NCI-H2107 (cell line): ENCODE data around the gene SF3A1.

Source experiments
- DNase-seq: peaks from one replicate; lab custom pipeline; 2025; lab: John Stamatoyannopoulos, UW

Gene SF3A1

GRCh38 chr22:30386960-30387827 is 30.5 kb upstream of the SF3A1 start, which contains the start of gene RNF215:
Gene RNF215 (minus strand): TSS chr22:30387411. CDS start chr22:30387313, 98 bp downstream.
- DNase-seq, result peak; percentile 16

- no peak for DNase-seq
These were observed 29.9 kb upstream of the SF3A1 start for GRCh38 chr22:30386608-30386959.

- no peak for DNase-seq
These were observed 29.2 kb upstream of the SF3A1 start for GRCh38 chr22:30385942-30386341.

- DNase-seq, result no peak
These were observed 26.4 kb upstream of the SF3A1 start for GRCh38 chr22:30383061-30383460.

- DNase-seq, result no peak
These were observed 25.6 kb upstream of the SF3A1 start for GRCh38 chr22:30382340-30382739.

GRCh38 chr22:30381264-30381663 is 24.6 kb upstream of the SF3A1 start:
- no peak for DNase-seq

GRCh38 chr22:30380011-30380410 is 23.3 kb upstream of the SF3A1 start:
- no peak for DNase-seq

GRCh38 chr22:30375312-30375849 is 18.7 kb upstream of the SF3A1 start:
- DNase-seq, result no peak

GRCh38 chr22:30373331-30374325 is 16.9 kb upstream of the SF3A1 start:
- DNase-seq, result no peak

GRCh38 chr22:30372915-30373314 is 16.2 kb upstream of the SF3A1 start:
- DNase-seq, result no peak

- DNase-seq, result no peak
These were observed 15.3 kb upstream of the SF3A1 start for GRCh38 chr22:30371981-30372380.

- no peak for DNase-seq
These were observed 14.6 kb upstream of the SF3A1 start for GRCh38 chr22:30371321-30371720.

- no peak for DNase-seq
These were observed 14.0 kb upstream of the SF3A1 start for GRCh38 chr22:30370641-30371230.

- no peak for DNase-seq
These were observed 11.7 kb upstream of the SF3A1 start for GRCh38 chr22:30368420-30368819.

- DNase-seq, result no peak
These were observed 9.2 kb upstream of the SF3A1 start for GRCh38 chr22:30365891-30366290.

- DNase-seq, result no peak
These were observed 6.1 kb upstream of the SF3A1 start for GRCh38 chr22:30362651-30363281.

- DNase-seq, result no peak
These were observed 5.4 kb upstream of the SF3A1 start for GRCh38 chr22:30361916-30362650.

GRCh38 chr22:30358541-30358940 is 1.8 kb upstream of the SF3A1 start:
- no peak for DNase-seq

- DNase-seq, result no peak
These were observed 1.0 kb upstream of the SF3A1 start for GRCh38 chr22:30357650-30358215.

- no peak for DNase-seq
These were observed 509 bp upstream of the SF3A1 start for GRCh38 chr22:30357236-30357570.

- no peak for DNase-seq
These were observed 2.0 kb downstream of the SF3A1 start for GRCh38 chr22:30354644-30355043.
